Mesenchymal stem cell (in vitro differentiated cells and primary cell): ENCODE results near the gene SLC29A2.
"Not testable (repeated sequence)": the region's sequence is repeated elsewhere in the genome, so short reads cannot be mapped to it uniquely, and the experiment has no call there.

Experiments
- DNase-seq: peaks from one replicate; pipeline ENCODE4 v3.0.0-alpha.2; 2013
- H2AFZ ChIP-seq: one replicate; pipeline ENCODE4 v1.6.1; 2013; ENCODE audit warnings: low read depth, mild to moderate bottlenecking, control low read depth, inconsistent platforms, low read length, moderate library complexity
- H2AK5ac ChIP-seq: 2 replicates; pipeline ENCODE4 v1.6.1; 2013; ENCODE audit warnings: low read length, moderate library complexity, mild to moderate bottlenecking, inconsistent platforms; ENCODE audit not compliant: severe bottlenecking
- H2BK120ac ChIP-seq: one replicate; pipeline ENCODE4 v1.6.1; 2013; ENCODE audit warnings: low read depth, mild to moderate bottlenecking, inconsistent platforms, low read length, moderate library complexity
- H2BK12ac ChIP-seq, 2 experiments: one replicate each; pipeline ENCODE4 v1.6.1; 2013; ENCODE audit warnings: inconsistent platforms in 2 of 2, low read length in 2 of 2, mild to moderate bottlenecking in 2 of 2, moderate library complexity in 2 of 2, control low read depth in 1 of 2
- H2BK15ac ChIP-seq: one replicate; pipeline ENCODE4 v1.6.1; 2013; ENCODE audit warnings: mild to moderate bottlenecking, low read depth, inconsistent platforms; ENCODE audit not compliant: poor library complexity, severe bottlenecking
- H2BK5ac ChIP-seq: 2 replicates; pipeline ENCODE4 v1.6.1; 2013; ENCODE audit warnings: low read depth, mild to moderate bottlenecking, low read length, control low read depth, inconsistent platforms; ENCODE audit not compliant: poor library complexity, severe bottlenecking
- H3K14ac ChIP-seq, 2 experiments: one replicate each; pipeline ENCODE4 v1.6.1; 2013; ENCODE audit warnings: inconsistent platforms in 2 of 2, low read length in 2 of 2, control low read depth in 1 of 2, mild to moderate bottlenecking in 1 of 2, moderate library complexity in 1 of 2
- H3K18ac ChIP-seq, 2 experiments: one replicate each; pipeline ENCODE4 v1.6.1; 2013; ENCODE audit warnings: inconsistent platforms in 2 of 2, low read length in 2 of 2, control low read depth in 1 of 2, low read depth in 1 of 2, mild to moderate bottlenecking in 1 of 2
- H3K23ac ChIP-seq, 2 experiments: one replicate each; pipeline ENCODE4 v1.6.1; 2013; ENCODE audit warnings: inconsistent platforms in 2 of 2, low read length in 2 of 2, mild to moderate bottlenecking in 2 of 2, moderate library complexity in 2 of 2, control low read depth in 1 of 2
- H3K27ac ChIP-seq: 2 replicates; pipeline ENCODE4 v1.5.1; 2013; ENCODE audit warnings: mild to moderate bottlenecking, moderate library complexity, low read length, control low read depth, inconsistent platforms; ENCODE audit not compliant: poor library complexity, severe bottlenecking
- H3K27me3 ChIP-seq, 2 experiments: 2 replicates each; pipeline versions ENCODE4 v1.6.1 to v1.7.0; 2013; ENCODE audit warnings: low read length in 2 of 2, mild to moderate bottlenecking in 2 of 2, moderate library complexity in 2 of 2, control low read depth in 1 of 2, inconsistent platforms in 1 of 2; ENCODE audit not compliant: control insufficient read depth in 1 of 2, insufficient read depth in 1 of 2
- H3K36me3 ChIP-seq, 2 experiments: 2 replicates each; pipeline versions ENCODE4 v1.6.1 to v1.7.0; 2013; ENCODE audit warnings: low read length in 2 of 2, control low read depth in 1 of 2, inconsistent platforms in 1 of 2, low read depth in 1 of 2, mild to moderate bottlenecking in 1 of 2; ENCODE audit not compliant: insufficient read depth in 2 of 2, control insufficient read depth in 1 of 2
- H3K4ac ChIP-seq, 2 experiments: one replicate each; pipeline ENCODE4 v1.6.1; 2013; ENCODE audit warnings: inconsistent platforms in 2 of 2, low read length in 2 of 2, mild to moderate bottlenecking in 2 of 2, moderate library complexity in 2 of 2, control low read depth in 1 of 2, low read depth in 1 of 2
- H3K4me1 ChIP-seq: 2 replicates; pipeline ENCODE4 v1.6.1; 2013; ENCODE audit warnings: low read depth, low read length, control low read depth; ENCODE audit not compliant: control insufficient read depth, insufficient read depth
- H3K4me2 ChIP-seq: 2 replicates; pipeline ENCODE4 v1.6.1; 2013; ENCODE audit warnings: low read length, mild to moderate bottlenecking, inconsistent platforms; ENCODE audit not compliant: poor library complexity, severe bottlenecking
- H3K4me3 ChIP-seq, 2 experiments: 2 replicates each; pipeline versions ENCODE4 v1.5.1 to v1.7.0; 2013; ENCODE audit warnings: low read length in 2 of 2, mild to moderate bottlenecking in 2 of 2, control low read depth in 1 of 2, low read depth in 1 of 2; ENCODE audit not compliant: insufficient read depth in 1 of 2
- H3K79me1 ChIP-seq: replicated peaks from 2 replicates; pipeline ENCODE4 v1.6.1; 2013; ENCODE audit warnings: mild to moderate bottlenecking, control low read depth, low read length, inconsistent platforms; ENCODE audit not compliant: poor library complexity, severe bottlenecking
- H3K9ac ChIP-seq: 2 replicates; pipeline ENCODE4 v1.7.0; 2013; ENCODE audit warnings: mild to moderate bottlenecking, low read length, moderate library complexity
- H3K9me3 ChIP-seq: 2 replicates; pipeline ENCODE4 v1.7.0; 2013; ENCODE audit warnings: mild to moderate bottlenecking, low read length; ENCODE audit not compliant: control insufficient read depth
- H4K8ac ChIP-seq: one replicate; pipeline ENCODE4 v1.6.1; 2013; ENCODE audit warnings: inconsistent platforms, mild to moderate bottlenecking, low read length, moderate library complexity
- H4K91ac ChIP-seq: one replicate; pipeline ENCODE4 v1.6.1; 2013; ENCODE audit warnings: mild to moderate bottlenecking, low read length, inconsistent platforms
- WGBS: methylation state at CpG from one replicate; pipeline ENCODE4 v1.1.7; 2013; ENCODE audit warnings: mixed read lengths; 5-methylcytosine and 5-hydroxymethylcytosine counted together

SLC29A2 gene

DNA sequence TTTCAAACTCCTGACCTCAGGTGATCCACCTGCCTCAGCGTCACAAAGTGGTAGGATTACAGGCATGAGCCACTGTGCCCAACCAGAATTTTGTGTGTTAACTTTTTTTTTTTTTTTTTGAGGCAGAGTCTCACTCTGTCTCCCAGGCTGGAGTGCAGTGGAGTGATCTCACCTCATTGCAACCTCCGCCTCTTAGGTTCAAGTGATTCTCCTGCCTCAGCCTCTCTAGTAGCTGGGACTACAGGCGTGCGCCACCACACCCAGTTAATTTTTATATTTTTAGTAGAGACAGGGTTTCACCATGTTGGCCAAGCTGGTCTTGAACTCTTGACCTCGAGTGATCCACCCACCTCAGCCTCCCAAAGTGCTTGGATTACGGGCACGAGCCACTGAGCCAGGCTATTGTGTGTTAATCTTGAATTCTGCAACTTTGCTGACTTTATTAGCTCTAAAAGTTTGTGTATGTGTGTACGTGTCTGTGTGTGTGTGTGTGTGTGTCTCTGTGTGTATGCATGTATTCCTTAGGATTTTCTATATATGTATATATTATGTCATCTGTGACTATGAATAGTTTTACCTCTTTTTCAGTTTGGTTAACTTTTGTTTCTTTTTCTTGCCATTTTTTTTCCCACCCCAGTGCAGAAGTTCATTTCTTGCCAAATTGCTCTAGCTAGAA, 20.9 kb downstream of the SLC29A2 start:
- H3K18ac ChIP-seq, H3K9ac ChIP-seq, H2BK120ac ChIP-seq, H2BK5ac ChIP-seq, H3K9me3 ChIP-seq, H3K4me2 ChIP-seq, H2BK15ac ChIP-seq, H4K91ac ChIP-seq, H3K27ac ChIP-seq, H3K36me3 ChIP-seq, H3K27me3 ChIP-seq, H2AK5ac ChIP-seq, H3K23ac ChIP-seq, H3K14ac ChIP-seq, H2BK12ac ChIP-seq, DNase-seq, H4K8ac ChIP-seq, H2AFZ ChIP-seq, H3K4ac ChIP-seq, H3K4me3 ChIP-seq: not testable (repeated sequence)
- 94% methylated on average over 6 of the region's 8 CpGs for WGBS
- Histone ChIP-seq H3K4me1 (peaks cover 14% of the 10 kb centered on the region), H3K79me1 (peaks cover 14% of the 10 kb centered on the region)

- peaks cover 18% of the 10 kb centered on the region for H3K4me1 ChIP-seq
- no peak overlapping the region for H3K4me3 ChIP-seq
- H2BK12ac ChIP-seq = no peak overlapping the region
- H2AK5ac ChIP-seq = no peak overlapping the region
- no peak overlapping the region for H3K9ac ChIP-seq
- no peaks in the 10 kb centered on the region for H3K9me3 ChIP-seq
- no peaks in the 10 kb centered on the region for H3K27me3 ChIP-seq
- peaks cover 16% of the 10 kb centered on the region for H3K79me1 ChIP-seq
- H3K23ac ChIP-seq = no peak overlapping the region
- no peaks in the 10 kb centered on the region for H3K36me3 ChIP-seq
- no peak overlapping the region for H2BK5ac ChIP-seq
- H3K4ac ChIP-seq = no peak overlapping the region
- H4K91ac ChIP-seq = no peak overlapping the region
- H2BK15ac ChIP-seq = no peak overlapping the region
- no peak overlapping the region for H2AFZ ChIP-seq
- no peak overlapping the region for H4K8ac ChIP-seq
- H3K14ac ChIP-seq = no peak overlapping the region
- H3K18ac ChIP-seq = no peak overlapping the region
- no peak overlapping the region for H2BK120ac ChIP-seq
- no peak overlapping the region for H3K27ac ChIP-seq
- 100% methylated on average over 1 of the region's 2 CpGs for WGBS
- no peak for DNase-seq
- no peak overlapping the region for H3K4me2 ChIP-seq
Measured at GRCh38 chr11:66349084-66349386, 22.5 kb downstream of the SLC29A2 start.

GRCh38 chr11:66347425-66348276, 23.9 kb downstream of the SLC29A2 start, which contains the start of gene B4GAT1:
B4GAT1 (minus strand) TSS chr11:66347629; CDS start chr11:66347545, 84 bp downstream.
- Histone ChIP-seq H3K27ac (peak within 1 kb of the TSS; percentile 21), H2AK5ac (no peak within 1 kb of the TSS), H3K4me2 (peak within 1 kb of the TSS; percentile 84), H3K9ac (peak within 1 kb of the TSS; percentile 92), H2AFZ (peak within 1 kb of the TSS; percentile 74), H3K9me3 (no peaks in the 10 kb centered on the region), H3K27me3 (no peaks in the 10 kb centered on the region), H3K79me1 (peaks cover 16% of the 10 kb centered on the region), H3K36me3 (peaks cover 0 to 7% of the 10 kb centered on the region in 2 experiments), H2BK12ac (peak within 1 kb of the TSS in 1 of 2 experiments; percentile 72), H3K4me1 (peaks cover 27% of the 10 kb centered on the region), H2BK120ac (peak within 1 kb of the TSS; percentile 35), H2BK5ac (no peak within 1 kb of the TSS), H4K91ac (peak within 1 kb of the TSS; percentile 75), H3K18ac (peak within 1 kb of the TSS; percentile 72 to 91), H3K4me3 (peak within 1 kb of the TSS; percentile 80 to 95), H3K14ac (peak within 1 kb of the TSS in 1 of 2 experiments; percentile 92), H3K4ac (peak within 1 kb of the TSS; percentile 6 to 92), H4K8ac (peak within 1 kb of the TSS; percentile 74), H3K23ac (peak within 1 kb of the TSS in 1 of 2 experiments; percentile 16), H2BK15ac (peak within 1 kb of the TSS; percentile 73)
- DNase-seq = peak; percentile 93
- WGBS = under 1% methylated on average over 66 of the region's 101 CpGs
